Measurements from ENCODE around the gene E2F3. TPM values are rescaled to one million over a fixed set of nuclear protein-coding genes. Genes with fewer than 3 reads are reported as not detected.

E2F3 gene
- total and polyA plus RNA-seq, 10 of the 15 experiments (the other 5 are each of a cell fraction or from before 2014, with no cell fraction given), result 5.1 to 16.8 (median 10.6) TPM

DNA sequence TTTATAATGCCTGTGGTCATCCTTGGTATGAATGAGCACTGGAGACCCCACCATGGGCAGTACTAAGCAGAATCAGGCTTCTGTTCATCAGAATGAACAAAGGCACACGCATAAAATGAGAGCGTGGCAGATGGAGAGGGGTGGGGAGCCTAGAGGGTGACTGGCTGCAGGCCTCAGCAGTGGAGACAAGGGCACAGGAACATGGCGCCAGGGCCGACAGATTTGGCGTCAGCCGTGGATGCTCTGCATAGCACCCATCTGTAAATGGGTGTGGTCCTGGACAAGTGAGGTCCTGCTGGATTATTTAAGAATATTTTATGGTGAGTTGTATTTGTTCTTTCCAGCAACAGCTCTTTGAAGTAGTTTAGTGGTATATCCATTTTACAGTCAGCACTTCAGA lies 33.1 kb downstream of the E2F3 start:
- H3K27ac ChIP-seq (ENCODE audit: control insufficient read depth, insufficient read depth), result no peak overlapping the region
- ChIA-PET SMC1A (ENCODE audit: uncharacterized antibody, unreplicated experiment) (interaction anchor here (1.3 kb wide), 1 partner anchor 28 kb away, joined by 3 read pairs; no protein-coding TSS in a partner anchor), RAD21 (ENCODE audit: unreplicated experiment) (no interaction called here), POLR2A (interaction anchor here (0.5 kb wide), 1 partner anchor 284 kb away, joined by 4 read pairs; no protein-coding TSS in a partner anchor), CTCF (interaction anchor here (1.9 kb wide), 1 partner anchor 30 kb away, joined by 10 read pairs; no protein-coding TSS in a partner anchor)
- in situ Hi-C loops (cut with MboI) (no loop called here), intact Hi-C loops (cut with micrococcal nuclease; ENCODE audit: unreplicated experiment) (no loop called here)
- no peaks in the 10 kb centered on the region; the same call in 2 of the 3 replicates for H3K9me3 ChIP-seq (replicated peaks; ENCODE audit: control insufficient read depth, insufficient read depth, low read length)
- no peaks in the 10 kb centered on the region for H3K27me3 ChIP-seq (replicated peaks in 1 of 2; ENCODE audit: control insufficient read depth in 2 of 2, insufficient read depth in 2 of 2, low read length in 1 of 2)
- no TSS peak for BruUV-seq (replicated peaks)
- no peak for TF ChIP-seq SREBF2 (IDR thresholded peaks at IDR 0.05; ENCODE audit: low read length)
- TF ChIP-seq POLR2A (IDR thresholded peaks at IDR 0.05; ENCODE audit: low read depth, low read length), result no peak
- no peak overlapping the region for H3K9ac ChIP-seq (ENCODE audit: control insufficient read depth, insufficient read depth, low read length)
- ATAC-seq, result no peak
- 100% methylated on average over 6 of the region's 6 CpGs for WGBS (ENCODE audit: insufficient coverage, insufficient replicate concordance, low lambda C conversion rate, missing lambda C conversion rate)
- no peaks in the 10 kb centered on the region; the same call in 1 of the 2 replicates for H3K4me1 ChIP-seq (ENCODE audit: control insufficient read depth, insufficient read depth, low read length)
- no peak for FAIRE-seq
- no peak overlapping the region for H3K4me3 ChIP-seq
- peaks cover 4% of the 10 kb centered on the region; the same call in 1 of the 2 replicates for H4K20me1 ChIP-seq (ENCODE audit: control insufficient read depth, insufficient read depth)
- peaks cover 7 to 9% of the 10 kb centered on the region in 2 experiments for H3K36me3 ChIP-seq (ENCODE audit: control insufficient read depth in 2 of 2, insufficient read depth in 2 of 2, low read length in 1 of 2)
- peaks cover 44% of the 10 kb centered on the region for H3K79me2 ChIP-seq (ENCODE audit: control insufficient read depth, insufficient read depth, low read length)
- H3K4me2 ChIP-seq (ENCODE audit: control insufficient read depth, insufficient read depth), result no peak overlapping the region
- H2AFZ ChIP-seq (ENCODE audit: control insufficient read depth, low read depth, low read length), result no peak overlapping the region
- no peak for DNase-seq (ENCODE audit: low read depth, low spot score)

DNA sequence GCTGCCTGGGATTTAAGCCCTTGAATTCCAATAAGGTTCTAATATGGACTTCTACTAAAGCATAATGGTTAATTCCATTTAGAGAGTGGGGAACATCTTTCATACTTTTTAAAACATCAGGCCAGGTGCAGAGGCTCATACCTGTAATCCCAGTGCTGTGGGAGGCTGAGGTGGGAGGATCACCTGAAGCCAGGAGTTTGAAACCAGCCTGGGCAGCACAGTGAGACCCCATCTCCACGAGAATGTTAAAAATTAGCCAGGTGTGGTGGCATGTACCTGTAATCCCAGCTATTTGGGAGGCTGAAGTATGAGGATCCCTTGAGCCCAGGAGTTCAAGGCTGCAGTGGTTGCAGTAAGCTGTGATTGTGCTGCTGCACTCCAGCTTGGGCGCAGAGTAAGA lies 35.0 kb downstream of the E2F3 start:
- Histone ChIP-seq H3K79me2 (ENCODE audit: control insufficient read depth, insufficient read depth, low read length) (peaks cover 40% of the 10 kb centered on the region), H3K36me3 (ENCODE audit: control insufficient read depth in 2 of 2, insufficient read depth in 2 of 2, low read length in 1 of 2) (peaks cover 4 to 5% of the 10 kb centered on the region in 2 experiments), H3K9ac (ENCODE audit: control insufficient read depth, insufficient read depth, low read length) (no peak overlapping the region), H2AFZ (ENCODE audit: control insufficient read depth, low read depth, low read length) (no peak overlapping the region), H3K4me3 (no peak overlapping the region), H4K20me1 (ENCODE audit: control insufficient read depth, insufficient read depth) (peaks cover 4% of the 10 kb centered on the region; the same call in 1 of the 2 replicates), H3K27me3 (replicated peaks in 1 of 2; ENCODE audit: control insufficient read depth in 2 of 2, insufficient read depth in 2 of 2, low read length in 1 of 2) (no peaks in the 10 kb centered on the region), H3K4me1 (ENCODE audit: control insufficient read depth, insufficient read depth, low read length) (no peaks in the 10 kb centered on the region; the same call in 1 of the 2 replicates), H3K27ac (ENCODE audit: control insufficient read depth, insufficient read depth) (no peak overlapping the region), H3K9me3 (replicated peaks; ENCODE audit: control insufficient read depth, insufficient read depth, low read length) (no peaks in the 10 kb centered on the region; the same call in 2 of the 3 replicates), H3K4me2 (ENCODE audit: control insufficient read depth, insufficient read depth) (no peak overlapping the region)
- ChIA-PET CTCF (interaction anchor here (0.7 to 3.0 kb wide), 3 partner anchors 11 to 95 kb away, joined by 3 to 14 read pairs (median 3); no protein-coding TSS in a partner anchor), POLR2A (interaction anchor here (1.0 kb wide), 1 partner anchor 13 kb away, joined by 3 read pairs; no protein-coding TSS in a partner anchor), SMC1A (ENCODE audit: uncharacterized antibody, unreplicated experiment) (interaction anchor here (0.7 to 3.2 kb wide), 6 partner anchors 8 to 47 kb away, joined by 3 to 12 read pairs (median 5); no protein-coding TSS in a partner anchor), RAD21 (ENCODE audit: unreplicated experiment) (interaction anchor here (1.8 kb wide), 1 partner anchor 32 kb away, joined by 5 read pairs; no protein-coding TSS in a partner anchor)
- FAIRE-seq, result no peak
- intact Hi-C loops (cut with micrococcal nuclease; ENCODE audit: unreplicated experiment), result no loop called here
- DNase-seq (ENCODE audit: low read depth, low spot score), result no peak
- no peak for ATAC-seq
- BruUV-seq (replicated peaks), result no TSS peak
- 69% methylated on average over 2 of the region's 2 CpGs for WGBS (ENCODE audit: insufficient coverage, insufficient replicate concordance, low lambda C conversion rate, missing lambda C conversion rate)
- in situ Hi-C loops (cut with MboI), result no loop called here
- TF ChIP-seq, protein P1, sequence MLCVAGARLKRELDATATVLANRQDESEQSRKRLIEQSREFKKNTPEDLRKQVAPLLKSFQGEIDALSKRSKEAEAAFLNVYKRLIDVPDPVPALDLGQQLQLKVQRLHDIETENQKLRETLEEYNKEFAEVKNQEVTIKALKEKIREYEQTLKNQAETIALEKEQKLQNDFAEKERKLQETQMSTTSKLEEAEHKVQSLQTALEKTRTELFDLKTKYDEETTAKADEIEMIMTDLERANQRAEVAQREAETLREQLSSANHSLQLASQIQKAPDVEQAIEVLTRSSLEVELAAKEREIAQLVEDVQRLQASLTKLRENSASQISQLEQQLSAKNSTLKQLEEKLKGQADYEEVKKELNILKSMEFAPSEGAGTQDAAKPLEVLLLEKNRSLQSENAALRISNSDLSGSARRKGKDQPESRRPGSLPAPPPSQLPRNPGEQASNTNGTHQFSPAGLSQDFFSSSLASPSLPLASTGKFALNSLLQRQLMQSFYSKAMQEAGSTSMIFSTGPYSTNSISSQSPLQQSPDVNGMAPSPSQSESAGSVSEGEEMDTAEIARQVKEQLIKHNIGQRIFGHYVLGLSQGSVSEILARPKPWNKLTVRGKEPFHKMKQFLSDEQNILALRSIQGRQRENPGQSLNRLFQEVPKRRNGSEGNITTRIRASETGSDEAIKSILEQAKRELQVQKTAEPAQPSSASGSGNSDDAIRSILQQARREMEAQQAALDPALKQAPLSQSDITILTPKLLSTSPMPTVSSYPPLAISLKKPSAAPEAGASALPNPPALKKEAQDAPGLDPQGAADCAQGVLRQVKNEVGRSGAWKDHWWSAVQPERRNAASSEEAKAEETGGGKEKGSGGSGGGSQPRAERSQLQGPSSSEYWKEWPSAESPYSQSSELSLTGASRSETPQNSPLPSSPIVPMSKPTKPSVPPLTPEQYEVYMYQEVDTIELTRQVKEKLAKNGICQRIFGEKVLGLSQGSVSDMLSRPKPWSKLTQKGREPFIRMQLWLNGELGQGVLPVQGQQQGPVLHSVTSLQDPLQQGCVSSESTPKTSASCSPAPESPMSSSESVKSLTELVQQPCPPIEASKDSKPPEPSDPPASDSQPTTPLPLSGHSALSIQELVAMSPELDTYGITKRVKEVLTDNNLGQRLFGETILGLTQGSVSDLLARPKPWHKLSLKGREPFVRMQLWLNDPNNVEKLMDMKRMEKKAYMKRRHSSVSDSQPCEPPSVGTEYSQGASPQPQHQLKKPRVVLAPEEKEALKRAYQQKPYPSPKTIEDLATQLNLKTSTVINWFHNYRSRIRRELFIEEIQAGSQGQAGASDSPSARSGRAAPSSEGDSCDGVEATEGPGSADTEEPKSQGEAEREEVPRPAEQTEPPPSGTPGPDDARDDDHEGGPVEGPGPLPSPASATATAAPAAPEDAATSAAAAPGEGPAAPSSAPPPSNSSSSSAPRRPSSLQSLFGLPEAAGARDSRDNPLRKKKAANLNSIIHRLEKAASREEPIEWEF (IDR thresholded peaks at IDR 0.05; ENCODE audit: insufficient replicate concordance, low read depth, low read length), result no peak
- TF ChIP-seq IRF4 (IDR thresholded peaks at IDR 0.05; ENCODE audit: low read depth, low read length) (no peak), ETV6 (conservative IDR thresholded peaks at IDR 0.05 in 1 of 2, IDR thresholded peaks at IDR 0.05 in 1 of 2; ENCODE audit: borderline replicate concordance in 1 of 2, low read depth in 1 of 2) (no peak), GABPA (IDR thresholded peaks at IDR 0.05; ENCODE audit: low read depth) (no peak), CREM (IDR thresholded peaks at IDR 0.05; ENCODE audit: low read depth) (no peak), TBL1XR1 (IDR thresholded peaks at IDR 0.05; ENCODE audit: low read depth, low read length) (no peak), RAD21 (IDR thresholded peaks at IDR 0.05; ENCODE audit: insufficient read depth, low read depth, low read length) (no peak), BHLHE40 (IDR thresholded peaks at IDR 0.05; ENCODE audit: borderline replicate concordance in 1 of 2, low read depth in 2 of 2, low read length in 1 of 2) (no peak), BRCA1 (IDR thresholded peaks at IDR 0.05; ENCODE audit: low read depth, low read length) (no peak), HCFC1 (IDR thresholded peaks at IDR 0.05; ENCODE audit: low read length) (no peak), NFYA (IDR thresholded peaks at IDR 0.05; ENCODE audit: borderline replicate concordance, low read depth, low read length) (no peak)
